ENCODE measurements around the gene CUBN.
"Not testable (repeated sequence)": the region's sequence is repeated elsewhere in the genome, so short reads cannot be mapped to it uniquely, and the experiment has no call there.

The CUBN gene

GRCh38 chr10:17013131-17013983 lies 116.3 kb downstream of the CUBN start:
- DNase-seq (ENCODE audit: low read depth in 2 of 2), result not testable (repeated sequence)

- DNase-seq (ENCODE audit: low read depth in 2 of 2), result not testable (repeated sequence)
These were observed 116.9 kb downstream of the CUBN start for GRCh38 chr10:17012731-17013130.

GRCh38 chr10:17010363-17011145 lies 119.1 kb downstream of the CUBN start:
- DNase-seq (ENCODE audit: low read depth in 2 of 2), result no peak

GRCh38 chr10:17009212-17009700 lies 120.4 kb downstream of the CUBN start:
- DNase-seq (ENCODE audit: low read depth in 2 of 2), result no peak

GRCh38 chr10:17007418-17007770 lies 122.2 kb downstream of the CUBN start:
- no peak for DNase-seq (ENCODE audit: low read depth in 2 of 2)

- DNase-seq (ENCODE audit: low read depth in 2 of 2), result no peak
These were observed 122.8 kb downstream of the CUBN start for GRCh38 chr10:17006631-17007417.

- DNase-seq (ENCODE audit: low read depth in 2 of 2), result no peak
These were observed 123.7 kb downstream of the CUBN start for GRCh38 chr10:17005621-17006566.

GRCh38 chr10:17004801-17005380 lies 124.7 kb downstream of the CUBN start:
- no peak for DNase-seq (ENCODE audit: low read depth in 2 of 2)

- DNase-seq (ENCODE audit: low read depth in 2 of 2), result no peak
These were observed 125.8 kb downstream of the CUBN start for GRCh38 chr10:17003651-17004286.

- peak in 1 of 2 donors; percentile 51 for DNase-seq (ENCODE audit: low read depth in 2 of 2)
These were observed 126.5 kb downstream of the CUBN start for GRCh38 chr10:17003151-17003550.

GRCh38 chr10:17001961-17002749 lies 127.5 kb downstream of the CUBN start:
- no peak for DNase-seq (ENCODE audit: low read depth in 2 of 2)

GRCh38 chr10:17001297-17001744 lies 128.3 kb downstream of the CUBN start:
- DNase-seq (ENCODE audit: low read depth in 2 of 2), result no peak

- no peak for DNase-seq (ENCODE audit: low read depth in 2 of 2)
These were observed 129.8 kb downstream of the CUBN start for GRCh38 chr10:16999665-17000451.

- DNase-seq (ENCODE audit: low read depth in 2 of 2), result no peak
These were observed 133.1 kb downstream of the CUBN start for GRCh38 chr10:16996530-16996964.

- DNase-seq (ENCODE audit: low read depth in 2 of 2), result no peak
These were observed 133.6 kb downstream of the CUBN start for GRCh38 chr10:16995867-16996529.

- DNase-seq (ENCODE audit: low read depth in 2 of 2), result no peak
These were observed 136.4 kb downstream of the CUBN start for GRCh38 chr10:16993186-16993585.

- no peak for DNase-seq (ENCODE audit: low read depth in 2 of 2)
These were observed 136.9 kb downstream of the CUBN start for GRCh38 chr10:16992611-16993119.
